GM12872 (cell line): ENCODE measurements around the gene ANK2.

Experiments
- CTCF ChIP-seq: IDR thresholded peaks from 3 replicates; pipeline ENCODE4 v1.5.1; 2011; ENCODE audit warnings: low read depth, mild to moderate bottlenecking, low read length, moderate library complexity; ENCODE audit not compliant: insufficient read depth

The ANK2 gene

DNA sequence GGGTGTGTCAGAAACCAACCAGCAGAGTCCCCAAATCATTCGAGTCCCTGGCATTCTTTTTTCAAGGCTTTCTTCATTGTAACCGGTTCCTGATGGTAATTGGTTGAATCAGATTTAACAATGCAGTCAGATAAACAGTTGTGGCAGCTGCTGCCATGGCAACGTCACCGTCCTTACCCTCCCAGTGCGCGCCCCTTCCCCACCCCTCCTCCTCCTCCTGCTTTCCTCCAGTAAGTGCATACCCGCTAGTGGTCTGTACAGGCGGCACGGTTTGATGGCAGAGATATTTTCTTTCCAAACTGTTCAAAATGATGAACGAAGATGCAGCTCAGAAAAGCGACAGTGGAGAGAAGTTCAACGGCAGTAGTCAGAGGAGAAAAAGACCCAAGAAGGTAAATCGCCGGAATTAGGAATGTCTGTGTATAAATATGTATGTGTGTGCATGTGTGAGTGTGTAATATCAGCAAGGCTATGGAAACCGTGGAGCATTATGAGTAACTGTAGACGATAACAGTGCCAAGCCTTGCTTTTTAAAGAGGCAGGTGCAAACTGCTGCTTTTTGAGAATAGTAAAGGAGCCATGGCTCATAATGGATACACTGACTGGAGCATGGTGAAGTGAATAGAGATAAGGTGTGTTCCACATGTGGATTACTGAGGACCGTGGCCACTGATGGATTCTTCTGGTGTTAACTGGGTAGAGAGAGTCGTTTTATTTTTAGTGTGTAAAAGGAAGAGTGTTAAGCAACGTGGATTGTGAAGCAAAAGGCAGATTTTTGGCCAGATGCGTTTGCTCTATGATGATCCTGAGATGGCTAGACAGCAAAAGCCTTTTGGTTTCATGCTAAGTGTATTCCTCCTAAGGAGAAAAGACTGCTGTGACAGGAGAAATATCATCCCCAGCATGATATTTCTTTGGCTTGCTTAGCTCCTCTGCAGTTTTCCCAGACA, at the start of gene ANK2:
TSS of gene ANK2 (plus strand) at position 233 of the 950 bp plus-strand sequence. CDS start at position 309, 76 bp downstream.
- no peak for TF ChIP-seq CTCF

GRCh38 chr4:113003841-113004240, 45.6 kb upstream of the ANK2 start:
- no peak for TF ChIP-seq CTCF

DNA sequence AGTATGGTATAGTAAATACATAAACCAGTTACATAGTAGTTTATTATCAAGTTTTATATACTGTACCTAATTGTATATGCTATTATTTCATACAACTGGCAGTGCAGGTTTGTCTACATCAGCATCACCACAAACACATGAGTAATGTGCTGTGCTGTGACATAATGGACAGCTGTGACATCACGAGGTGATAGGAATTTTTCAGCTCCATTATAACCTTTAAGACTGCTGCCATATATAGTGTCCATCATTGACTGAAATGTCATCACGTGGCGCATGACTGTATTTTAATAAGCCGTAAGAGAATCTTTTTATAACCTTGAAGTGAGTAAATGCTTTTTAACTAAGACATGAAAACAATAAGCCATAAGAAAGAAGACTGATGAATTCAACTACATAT, 44.8 kb upstream of the ANK2 start:
- TF ChIP-seq CTCF = no peak

GRCh38 chr4:113006632-113007031, 42.8 kb upstream of the ANK2 start:
- no peak for TF ChIP-seq CTCF

DNA sequence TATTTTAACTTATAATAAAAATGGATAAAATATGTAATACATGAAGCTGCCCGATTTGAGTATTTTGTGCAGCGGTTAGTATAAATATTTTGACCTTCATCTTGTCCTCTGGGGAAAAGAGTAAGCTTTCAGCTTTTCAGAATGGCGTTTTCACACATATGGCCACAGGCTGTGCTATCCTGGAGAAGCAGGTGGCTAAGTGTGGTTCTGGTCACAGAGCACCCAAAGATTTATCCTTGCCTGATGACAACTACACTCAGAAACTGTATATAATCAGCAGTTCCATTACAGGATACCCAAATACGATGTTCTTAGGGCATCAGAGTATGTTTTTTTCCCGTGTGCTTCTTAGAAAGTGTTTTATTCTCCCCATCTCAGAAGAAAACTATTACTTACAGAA, 42.3 kb upstream of the ANK2 start:
- TF ChIP-seq CTCF = no peak

- TF ChIP-seq CTCF = no peak
Observed at GRCh38 chr4:113008135-113008534, 41.3 kb upstream of the ANK2 start.

DNA sequence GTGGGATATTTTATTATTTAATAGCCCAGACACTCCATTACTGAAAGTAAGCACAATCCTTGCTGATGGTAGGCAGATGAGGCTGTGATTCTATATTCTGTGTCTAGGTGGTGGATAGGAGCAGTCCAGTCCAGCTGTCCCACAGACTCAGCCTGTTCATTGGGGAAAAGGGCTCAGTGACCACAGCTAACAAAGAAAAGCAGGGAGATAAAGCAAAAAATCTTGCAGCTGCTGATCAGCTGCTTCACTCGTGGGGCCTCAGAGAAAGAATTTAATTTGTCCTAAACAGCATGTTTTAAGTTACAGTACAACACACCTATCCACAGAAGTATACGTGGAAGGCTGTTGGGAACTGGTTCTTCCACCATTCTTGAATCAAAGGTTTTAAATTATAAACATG, 40.7 kb upstream of the ANK2 start:
- TF ChIP-seq CTCF = no peak
